HL-60 (cell line): ENCODE results near the gene EDNRA.

Experiments
- CTCF ChIP-seq: IDR thresholded peaks from one replicate; pipeline ENCODE4 v1.5.1; 2011; ENCODE audit warnings: low read length, control low read depth, inconsistent platforms; ENCODE audit not compliant: insufficient read depth
- GABPA ChIP-seq: IDR thresholded peaks from 2 replicates; pipeline ENCODE4 v1.6.1; 2012; ENCODE audit warnings: low read depth

DNA sequence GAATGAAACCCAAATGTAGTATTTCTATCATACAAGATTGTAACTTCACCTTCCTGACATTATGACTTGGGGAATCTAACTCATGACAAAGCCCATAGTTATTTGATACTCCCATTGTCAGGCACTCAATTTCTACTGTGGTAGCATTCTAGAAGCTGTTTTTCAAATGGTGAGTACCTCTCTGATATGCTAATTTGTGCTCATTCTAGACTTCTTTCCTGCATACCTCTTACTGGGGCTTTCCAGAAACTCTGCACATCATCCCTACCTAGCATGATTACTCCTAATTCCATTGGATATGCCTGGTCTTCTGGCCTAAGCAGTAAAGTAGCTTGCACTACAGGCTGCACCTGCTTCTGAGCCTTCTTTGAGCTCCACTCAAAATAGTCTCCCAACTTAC, 85.9 kb downstream of the EDNRA start:
- TF ChIP-seq CTCF = no peak
- TF ChIP-seq GABPA = no peak
